HuH-7 (cell line): ENCODE results near the gene TLX2.
"Not testable (repeated sequence)": the region's sequence is repeated elsewhere in the genome, so short reads cannot be mapped to it uniquely, and the experiment has no call there.

ENCODE experiments used
- DNase-seq: peaks from one replicate; pipeline ENCODE4 v3.0.0; 2011; ENCODE audit warnings: low spot score

The TLX2 gene

DNA sequence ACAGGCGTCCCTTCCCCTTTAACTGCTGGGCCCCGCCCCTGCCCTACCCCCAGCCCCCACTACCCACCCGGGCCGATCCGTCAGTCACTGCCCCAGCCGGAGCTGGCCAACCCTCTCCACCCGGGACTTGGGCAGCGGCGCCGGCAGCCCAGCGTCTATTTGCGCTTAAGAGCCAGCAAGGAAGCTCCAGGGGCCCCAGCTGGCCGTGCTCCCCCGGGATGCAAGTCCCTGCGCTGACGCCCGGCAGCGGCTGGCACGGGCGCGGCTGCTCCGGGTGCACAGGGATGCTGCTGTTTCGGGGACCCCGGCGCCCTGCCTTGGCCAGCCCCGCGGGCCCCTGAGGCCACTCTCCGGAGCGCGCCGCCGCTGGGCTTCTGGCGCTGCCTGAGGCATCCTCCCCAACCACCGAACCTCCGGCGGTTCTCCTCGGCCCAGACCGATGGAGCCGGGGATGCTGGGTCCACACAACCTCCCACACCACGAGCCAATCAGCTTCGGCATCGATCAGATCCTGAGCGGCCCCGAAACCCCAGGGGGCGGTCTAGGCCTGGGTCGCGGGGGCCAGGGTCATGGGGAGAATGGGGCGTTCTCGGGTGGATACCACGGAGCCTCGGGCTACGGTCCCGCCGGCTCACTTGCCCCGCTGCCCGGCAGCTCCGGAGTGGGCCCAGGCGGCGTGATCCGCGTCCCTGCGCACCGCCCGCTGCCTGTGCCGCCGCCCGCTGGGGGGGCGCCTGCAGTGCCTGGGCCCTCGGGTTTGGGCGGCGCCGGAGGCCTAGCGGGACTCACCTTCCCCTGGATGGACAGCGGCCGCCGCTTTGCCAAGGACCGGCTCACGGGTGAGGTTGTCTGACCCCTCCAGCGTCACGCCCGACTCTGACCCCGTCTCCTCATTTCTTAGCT lies at the start of gene TLX2:
TLX2 (plus strand) TSS at position 83 of the 903 bp plus-strand sequence; CDS start at position 440, 357 bp downstream.
- DNase-seq, result no peak

DNA sequence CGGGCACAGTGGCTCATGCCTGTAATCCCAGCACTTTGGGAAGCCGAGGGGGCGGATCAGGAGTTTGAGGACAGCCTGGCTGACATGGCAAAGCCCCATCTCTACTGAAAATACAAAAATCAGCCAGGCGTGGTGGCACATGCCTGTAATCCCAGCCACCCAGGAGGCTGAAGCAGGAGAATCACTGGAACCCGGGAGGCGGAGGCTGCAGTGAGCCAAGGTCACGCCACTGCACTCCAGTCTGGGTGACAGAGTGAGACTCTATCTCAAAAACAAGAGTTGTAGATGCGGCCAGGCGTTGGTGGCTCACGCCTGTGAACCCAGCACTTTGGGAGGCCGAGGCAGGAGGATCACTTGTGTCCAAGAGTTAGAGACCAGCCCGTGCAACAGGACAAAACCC lies 43.5 kb upstream of the TLX2 start:
- DNase-seq, result not testable (repeated sequence)

GRCh38 chr2:74471332-74472065 lies 42.8 kb upstream of the TLX2 start:
- no peak for DNase-seq

- peak; percentile 59 for DNase-seq
These were observed 41.9 kb upstream of the TLX2 start, which contains the start of gene MRPL53 for GRCh38 chr2:74472086-74472944. Gene MRPL53, minus strand, starts transcription at chr2:74472680. Its CDS starts 20 bp downstream, at chr2:74472660.

- no peak for DNase-seq
These were observed 41.3 kb upstream of the TLX2 start for GRCh38 chr2:74472945-74473258.

DNA sequence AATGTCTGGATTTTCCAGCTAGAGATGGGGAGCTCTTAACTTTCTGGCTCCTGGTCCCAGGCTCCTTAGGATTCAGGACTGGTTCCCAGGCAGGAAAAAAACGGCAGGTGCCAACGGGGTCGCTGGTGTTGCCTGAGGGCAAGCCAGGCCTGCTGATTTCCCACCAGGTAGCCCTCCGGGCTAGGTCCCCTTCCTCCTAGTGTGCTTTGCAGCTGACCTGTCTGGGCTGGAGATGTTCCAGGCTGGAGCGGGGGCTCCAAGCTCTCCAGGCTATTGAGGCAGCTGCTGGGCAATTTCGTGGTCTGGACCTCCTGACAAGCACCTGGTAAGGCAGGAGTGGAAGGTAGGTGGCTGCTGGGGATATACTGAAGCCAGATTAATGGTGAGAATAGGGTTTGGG lies 39.8 kb upstream of the TLX2 start:
- DNase-seq, result no peak

GRCh38 chr2:74474899-74475298 lies 39.4 kb upstream of the TLX2 start:
- no peak for DNase-seq

DNA sequence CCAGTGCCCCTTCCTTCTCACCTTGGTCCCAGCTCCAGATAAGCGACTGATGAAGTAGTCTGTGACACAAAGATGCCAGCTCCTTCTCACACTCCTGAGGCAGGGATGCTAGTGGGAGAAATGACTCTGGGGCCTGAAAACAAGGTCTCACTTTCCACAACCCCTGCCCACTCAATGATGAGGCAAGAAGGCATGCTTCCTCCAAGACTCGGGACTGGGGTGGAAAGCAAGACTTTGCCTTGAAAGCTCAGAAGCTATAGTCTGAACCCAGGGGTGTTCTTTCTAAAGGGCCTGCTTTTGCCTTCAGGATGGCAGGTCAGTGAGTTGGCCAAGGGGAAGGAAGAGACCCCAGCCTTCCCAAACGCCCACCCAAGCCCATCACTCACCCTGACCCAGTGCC lies 32.8 kb upstream of the TLX2 start:
- DNase-seq, result no peak

GRCh38 chr2:74481961-74482800 lies 32.1 kb upstream of the TLX2 start:
- no peak for DNase-seq

DNA sequence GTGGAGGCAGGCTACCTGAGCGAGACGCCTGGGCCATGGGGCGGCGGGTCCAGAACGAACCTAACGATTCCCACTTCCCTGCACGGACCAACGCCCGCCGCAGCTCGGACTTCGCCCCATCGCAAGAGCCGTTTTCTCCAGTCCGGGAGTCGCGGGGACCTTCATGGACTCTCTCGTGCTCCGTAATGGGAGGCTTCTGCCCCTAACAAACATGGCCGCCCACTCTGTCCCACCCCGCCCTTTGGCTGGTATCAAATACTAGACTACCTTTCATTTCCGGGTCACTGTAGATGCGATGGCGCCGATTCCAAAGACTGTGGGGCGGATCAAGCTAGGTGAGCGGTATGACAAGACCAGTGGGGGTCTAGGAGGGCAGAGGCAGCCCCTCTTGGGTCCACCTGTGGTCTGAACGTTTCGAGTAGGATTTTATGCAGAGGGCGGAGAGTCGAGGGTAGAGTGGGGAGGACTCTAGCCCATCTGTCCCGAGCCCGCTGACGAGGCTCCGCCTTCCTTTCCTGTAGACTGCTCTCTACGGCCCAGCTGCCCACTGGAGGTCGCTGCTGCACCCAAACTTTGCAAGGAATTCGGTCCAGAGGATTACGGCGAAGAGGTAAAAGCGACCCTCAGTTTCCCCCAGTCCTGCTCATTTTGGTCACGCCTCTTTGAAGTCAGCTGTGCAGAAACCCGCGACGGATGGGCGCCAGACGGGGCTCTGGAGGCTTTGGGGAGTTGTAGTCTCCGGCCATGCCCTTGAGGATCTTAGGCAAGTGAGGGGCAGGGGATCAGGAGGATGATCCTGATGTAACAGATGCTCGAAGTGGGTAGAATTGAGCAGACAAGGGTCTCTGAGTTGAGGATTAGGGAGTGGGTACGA lies 31.2 kb upstream of the TLX2 start, which contains the start of the genes CCDC142 and TTC31:
CCDC142 (minus strand) TSS at position 198 of the 874 bp plus-strand sequence; CDS start at position 37, 161 bp downstream.
TTC31 (plus strand) TSS at position 281 of the 874 bp plus-strand sequence; CDS start at position 296, 15 bp downstream.
- DNase-seq, result peak; percentile 79

- DNase-seq, result not testable (repeated sequence)
These were observed 30.5 kb upstream of the TLX2 start for GRCh38 chr2:74483675-74484164.

GRCh38 chr2:74486141-74486540 lies 28.1 kb upstream of the TLX2 start:
- DNase-seq, result no peak

- no peak for DNase-seq
These were observed 25.4 kb upstream of the TLX2 start for GRCh38 chr2:74488643-74489481.

DNA sequence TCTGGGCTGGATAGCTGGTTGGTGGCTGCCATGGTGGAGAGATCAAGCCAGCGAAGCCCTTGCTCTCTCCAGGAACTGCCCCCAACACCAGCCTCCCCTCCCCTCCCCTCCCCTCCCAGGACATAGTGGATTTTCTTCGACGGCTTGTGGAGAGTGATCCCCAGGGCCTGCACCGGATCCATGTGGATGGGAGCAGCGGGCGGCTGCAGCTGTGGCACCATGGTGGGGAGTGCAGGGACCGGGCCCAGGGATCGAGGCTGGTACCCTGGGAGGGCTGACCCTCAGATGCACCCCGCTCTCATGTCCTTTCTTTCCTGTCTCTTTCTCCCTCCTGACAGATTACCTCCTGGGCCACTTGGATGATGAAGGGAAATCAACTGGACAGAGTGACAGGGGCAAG lies 24.3 kb upstream of the TLX2 start:
- DNase-seq, result no peak

DNA sequence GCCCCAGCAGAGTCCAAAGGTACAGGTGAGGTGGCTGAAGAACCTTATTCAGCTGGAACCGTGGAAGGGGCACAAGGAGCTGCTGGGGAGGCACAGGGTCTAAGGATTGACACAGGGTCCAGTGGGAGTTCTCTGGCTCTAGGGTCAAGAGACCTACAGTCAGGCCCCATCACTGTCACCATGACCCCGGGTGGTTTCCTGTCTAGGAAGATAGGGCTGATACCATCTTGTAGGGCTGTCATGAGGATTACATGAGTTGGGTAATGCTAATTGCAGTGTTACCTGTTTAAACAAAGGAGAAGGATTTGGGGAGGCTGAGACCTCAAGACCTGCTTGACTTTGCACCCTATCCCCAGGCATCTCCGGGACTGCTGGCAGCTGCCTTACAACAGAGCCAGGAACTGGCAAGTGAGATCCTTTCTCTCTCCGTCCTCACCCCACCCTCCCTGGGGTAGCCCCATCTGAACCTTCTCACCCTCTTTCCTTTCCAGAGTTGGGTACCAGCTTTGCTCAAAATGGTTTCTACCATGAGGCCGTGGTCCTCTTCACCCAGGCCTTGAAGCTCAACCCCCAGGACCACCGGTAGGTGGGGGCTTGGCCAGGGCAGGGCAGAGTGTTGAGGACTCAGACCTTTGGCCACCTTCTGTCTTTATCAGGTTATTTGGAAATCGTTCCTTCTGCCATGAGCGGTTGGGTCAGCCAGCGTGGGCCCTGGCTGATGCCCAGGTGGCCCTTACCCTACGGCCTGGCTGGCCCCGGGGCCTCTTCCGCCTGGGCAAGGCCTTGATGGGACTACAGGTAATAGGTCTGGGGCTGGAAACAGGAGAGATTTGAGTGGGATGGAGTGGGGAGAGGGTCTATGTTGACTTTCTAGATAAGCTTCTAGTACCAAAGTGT lies 22.4 kb upstream of the TLX2 start:
- DNase-seq, result no peak

GRCh38 chr2:74493546-74493945 lies 20.7 kb upstream of the TLX2 start:
- DNase-seq, result no peak

DNA sequence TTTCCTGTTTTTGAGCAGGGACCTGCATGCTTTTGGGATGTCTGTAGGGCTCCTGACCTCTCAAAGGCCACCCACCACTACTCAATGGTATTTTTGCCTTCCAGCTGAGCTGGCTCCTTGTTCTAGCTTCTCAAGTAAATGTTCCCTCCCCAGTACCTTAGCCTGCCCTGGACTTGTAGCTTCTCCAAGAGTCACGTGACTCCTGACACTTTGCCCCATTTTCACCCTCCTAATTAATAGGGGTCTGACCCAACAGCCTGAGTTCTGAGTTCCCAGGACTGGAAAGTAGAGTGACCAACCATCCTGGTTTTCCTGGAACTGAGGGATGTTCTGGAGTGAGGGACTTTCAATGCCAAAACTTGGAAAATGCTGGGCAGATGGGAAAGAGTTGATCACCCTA lies 18.8 kb upstream of the TLX2 start:
- no peak for DNase-seq
